Measurements from ENCODE around the gene EIF4G3. TPM values are rescaled to one million over a fixed set of nuclear protein-coding genes. Genes with fewer than 3 reads are reported as not detected.

The EIF4G3 gene
- total and polyA plus RNA-seq, 2 donors (not counting 1 experiment from before 2014, with no cell fraction given): 33.6 to 76.0 TPM

GRCh38 chr1:20903437-20903836 lies 273.3 kb downstream of the EIF4G3 start:
- POLR2A ChIA-PET: no interaction called here

GRCh38 chr1:20900056-20900455 lies 276.6 kb downstream of the EIF4G3 start:
- Histone ChIP-seq H3K9me3 (ENCODE audit: control extremely low read depth in 1 of 3, control insufficient read depth in 2 of 3, insufficient read depth in 1 of 3, low read length in 2 of 3) (no peaks in the 10 kb centered on the region), H2AFZ (ENCODE audit: insufficient read depth, low read depth, low read length, poor library complexity, severe bottlenecking) (no peak overlapping the region), H3K36me3 (replicated peaks in 1 of 2; ENCODE audit: control extremely low read depth in 1 of 2, control insufficient read depth in 1 of 2, extremely low read depth in 1 of 2, insufficient read depth in 2 of 2, low read length in 1 of 2) (peaks cover 12 to 26% of the 10 kb centered on the region in 2 experiments), H3K79me2 (ENCODE audit: control insufficient read depth, insufficient read depth, low read length) (no peaks in the 10 kb centered on the region), H3K27ac (ENCODE audit: low read length in 2 of 2) (no peak overlapping the region), H3K9ac (ENCODE audit: low read length) (no peak overlapping the region), H4K20me1 (ENCODE audit: control insufficient read depth, insufficient read depth, low read length, poor library complexity, severe bottlenecking) (no peaks in the 10 kb centered on the region), H3K4me2 (replicated peaks; ENCODE audit: low read depth, low read length, poor library complexity, severe bottlenecking) (no peak overlapping the region), H3K4me3 (ENCODE audit: control extremely low read depth in 1 of 5, extremely low read depth in 1 of 5, insufficient read depth in 1 of 5, low read depth in 2 of 5, low read length in 4 of 5) (no peak overlapping the region), H3K4me1 (ENCODE audit: control insufficient read depth in 2 of 2, insufficient read depth in 2 of 2, low read length in 2 of 2) (no peaks in the 10 kb centered on the region), H3K27me3 (replicated peaks in 1 of 4; ENCODE audit: control extremely low read depth in 1 of 4, control insufficient read depth in 3 of 4, insufficient read depth in 4 of 4, low read length in 3 of 4) (no peaks in the 10 kb centered on the region)
- no peaks in the 10 kb centered on the region for H3K4me1 Mint-ChIP-seq
- no peak overlapping the region for H3K4me3 Mint-ChIP-seq
- no peaks in the 10 kb centered on the region for H3K9me3 Mint-ChIP-seq (ENCODE audit: insufficient read depth)
- H3K27me3 Mint-ChIP-seq: no peaks in the 10 kb centered on the region
- DNase-seq (no peak), ATAC-seq (ENCODE audit: low read depth) (no peak)
- ChIA-PET POLR2A (no interaction called here), CTCF (no interaction called here)
- intact Hi-C loops (cut with micrococcal nuclease): no loop called here
- no peak for TF ChIP-seq EZH2 (IDR thresholded peaks at IDR 0.05; ENCODE audit: borderline replicate concordance, insufficient read depth, low read depth, low read length, poor library complexity, severe bottlenecking)
- TF ChIP-seq CTCF (IDR thresholded peaks at IDR 0.05): no peak
- H3K27ac Mint-ChIP-seq: no peak overlapping the region

More at GRCh38 chr1:20903437-20903836, 273.3 kb downstream of the EIF4G3 start:
- Mint-ChIP-seq H3K4me3 (no peak overlapping the region), H3K27me3 (no peaks in the 10 kb centered on the region), H3K27ac (no peak overlapping the region), H3K4me1 (no peaks in the 10 kb centered on the region), H3K9me3 (ENCODE audit: insufficient read depth) (no peaks in the 10 kb centered on the region)
- Histone ChIP-seq H3K4me3 (ENCODE audit: control extremely low read depth in 1 of 5, extremely low read depth in 1 of 5, insufficient read depth in 1 of 5, low read depth in 2 of 5, low read length in 4 of 5) (no peak overlapping the region), H3K27me3 (replicated peaks in 1 of 4; ENCODE audit: control extremely low read depth in 1 of 4, control insufficient read depth in 3 of 4, insufficient read depth in 4 of 4, low read length in 3 of 4) (no peaks in the 10 kb centered on the region), H3K4me1 (ENCODE audit: control insufficient read depth in 2 of 2, insufficient read depth in 2 of 2, low read length in 2 of 2) (no peaks in the 10 kb centered on the region), H3K36me3 (replicated peaks in 1 of 2; ENCODE audit: control extremely low read depth in 1 of 2, control insufficient read depth in 1 of 2, extremely low read depth in 1 of 2, insufficient read depth in 2 of 2, low read length in 1 of 2) (peaks cover 9 to 23% of the 10 kb centered on the region in 2 experiments), H3K9me3 (ENCODE audit: control extremely low read depth in 1 of 3, control insufficient read depth in 2 of 3, insufficient read depth in 1 of 3, low read length in 2 of 3) (no peaks in the 10 kb centered on the region), H3K9ac (ENCODE audit: low read length) (no peak overlapping the region), H3K79me2 (ENCODE audit: control insufficient read depth, insufficient read depth, low read length) (no peaks in the 10 kb centered on the region), H3K4me2 (replicated peaks; ENCODE audit: low read depth, low read length, poor library complexity, severe bottlenecking) (no peak overlapping the region), H2AFZ (ENCODE audit: insufficient read depth, low read depth, low read length, poor library complexity, severe bottlenecking) (no peak overlapping the region), H4K20me1 (ENCODE audit: control insufficient read depth, insufficient read depth, low read length, poor library complexity, severe bottlenecking) (no peaks in the 10 kb centered on the region), H3K27ac (ENCODE audit: low read length in 2 of 2) (no peak overlapping the region)
- WGBS (ENCODE audit: insufficient coverage): no CpG with 5 or more reads among the region's 2 CpGs
- intact Hi-C loops (cut with micrococcal nuclease): no loop called here
- DNase-seq (no peak), ATAC-seq (ENCODE audit: low read depth) (no peak)
- TF ChIP-seq CTCF (IDR thresholded peaks at IDR 0.05) (no peak), EZH2 (IDR thresholded peaks at IDR 0.05; ENCODE audit: borderline replicate concordance, insufficient read depth, low read depth, low read length, poor library complexity, severe bottlenecking) (no peak)
- CTCF ChIA-PET: interaction anchor here (1.3 kb wide), 1 partner anchor 292 kb away, joined by 4 read pairs; no protein-coding TSS in a partner anchor
